ENCODE results near the gene S100A8. TPM values are rescaled to one million over a fixed set of nuclear protein-coding genes. Genes with fewer than 3 reads are reported as not detected.

The S100A8 gene
- total and polyA plus RNA-seq, 4 donors: 38.4 to 99.3 (median 41.9) TPM

- TF ChIP-seq HNF4A (conservative IDR thresholded peaks at IDR 0.05) (no peak), HNF4G (IDR thresholded peaks at IDR 0.05) (no peak), RAD21 (IDR thresholded peaks at IDR 0.05) (no peak), FOXA2 (IDR thresholded peaks at IDR 0.05) (no peak), NR2F2 (IDR thresholded peaks at IDR 0.05) (no peak), ZBTB33 (IDR thresholded peaks at IDR 0.05) (no peak), JUND (IDR thresholded peaks at IDR 0.05) (no peak), SP1 (IDR thresholded peaks at IDR 0.05) (no peak), EGR1 (IDR thresholded peaks at IDR 0.05; ENCODE audit: low read depth in 2 of 2) (no peak), GABPA (IDR thresholded peaks at IDR 0.05 in 1 of 2, conservative IDR thresholded peaks at IDR 0.05 in 1 of 2) (no peak), TAF1 (conservative IDR thresholded peaks at IDR 0.05) (no peak), RXRA (IDR thresholded peaks at IDR 0.05) (no peak)
- TF ChIP-seq, protein P1, sequence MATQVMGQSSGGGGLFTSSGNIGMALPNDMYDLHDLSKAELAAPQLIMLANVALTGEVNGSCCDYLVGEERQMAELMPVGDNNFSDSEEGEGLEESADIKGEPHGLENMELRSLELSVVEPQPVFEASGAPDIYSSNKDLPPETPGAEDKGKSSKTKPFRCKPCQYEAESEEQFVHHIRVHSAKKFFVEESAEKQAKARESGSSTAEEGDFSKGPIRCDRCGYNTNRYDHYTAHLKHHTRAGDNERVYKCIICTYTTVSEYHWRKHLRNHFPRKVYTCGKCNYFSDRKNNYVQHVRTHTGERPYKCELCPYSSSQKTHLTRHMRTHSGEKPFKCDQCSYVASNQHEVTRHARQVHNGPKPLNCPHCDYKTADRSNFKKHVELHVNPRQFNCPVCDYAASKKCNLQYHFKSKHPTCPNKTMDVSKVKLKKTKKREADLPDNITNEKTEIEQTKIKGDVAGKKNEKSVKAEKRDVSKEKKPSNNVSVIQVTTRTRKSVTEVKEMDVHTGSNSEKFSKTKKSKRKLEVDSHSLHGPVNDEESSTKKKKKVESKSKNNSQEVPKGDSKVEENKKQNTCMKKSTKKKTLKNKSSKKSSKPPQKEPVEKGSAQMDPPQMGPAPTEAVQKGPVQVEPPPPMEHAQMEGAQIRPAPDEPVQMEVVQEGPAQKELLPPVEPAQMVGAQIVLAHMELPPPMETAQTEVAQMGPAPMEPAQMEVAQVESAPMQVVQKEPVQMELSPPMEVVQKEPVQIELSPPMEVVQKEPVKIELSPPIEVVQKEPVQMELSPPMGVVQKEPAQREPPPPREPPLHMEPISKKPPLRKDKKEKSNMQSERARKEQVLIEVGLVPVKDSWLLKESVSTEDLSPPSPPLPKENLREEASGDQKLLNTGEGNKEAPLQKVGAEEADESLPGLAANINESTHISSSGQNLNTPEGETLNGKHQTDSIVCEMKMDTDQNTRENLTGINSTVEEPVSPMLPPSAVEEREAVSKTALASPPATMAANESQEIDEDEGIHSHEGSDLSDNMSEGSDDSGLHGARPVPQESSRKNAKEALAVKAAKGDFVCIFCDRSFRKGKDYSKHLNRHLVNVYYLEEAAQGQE (IDR thresholded peaks at IDR 0.05): no peak
- TF ChIP-seq, protein P2, sequence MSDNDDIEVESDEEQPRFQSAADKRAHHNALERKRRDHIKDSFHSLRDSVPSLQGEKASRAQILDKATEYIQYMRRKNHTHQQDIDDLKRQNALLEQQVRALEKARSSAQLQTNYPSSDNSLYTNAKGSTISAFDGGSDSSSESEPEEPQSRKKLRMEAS (IDR thresholded peaks at IDR 0.05): no peak
Measured at GRCh38 chr1:153430166-153430553, 39.3 kb upstream of the S100A8 start.

DNA sequence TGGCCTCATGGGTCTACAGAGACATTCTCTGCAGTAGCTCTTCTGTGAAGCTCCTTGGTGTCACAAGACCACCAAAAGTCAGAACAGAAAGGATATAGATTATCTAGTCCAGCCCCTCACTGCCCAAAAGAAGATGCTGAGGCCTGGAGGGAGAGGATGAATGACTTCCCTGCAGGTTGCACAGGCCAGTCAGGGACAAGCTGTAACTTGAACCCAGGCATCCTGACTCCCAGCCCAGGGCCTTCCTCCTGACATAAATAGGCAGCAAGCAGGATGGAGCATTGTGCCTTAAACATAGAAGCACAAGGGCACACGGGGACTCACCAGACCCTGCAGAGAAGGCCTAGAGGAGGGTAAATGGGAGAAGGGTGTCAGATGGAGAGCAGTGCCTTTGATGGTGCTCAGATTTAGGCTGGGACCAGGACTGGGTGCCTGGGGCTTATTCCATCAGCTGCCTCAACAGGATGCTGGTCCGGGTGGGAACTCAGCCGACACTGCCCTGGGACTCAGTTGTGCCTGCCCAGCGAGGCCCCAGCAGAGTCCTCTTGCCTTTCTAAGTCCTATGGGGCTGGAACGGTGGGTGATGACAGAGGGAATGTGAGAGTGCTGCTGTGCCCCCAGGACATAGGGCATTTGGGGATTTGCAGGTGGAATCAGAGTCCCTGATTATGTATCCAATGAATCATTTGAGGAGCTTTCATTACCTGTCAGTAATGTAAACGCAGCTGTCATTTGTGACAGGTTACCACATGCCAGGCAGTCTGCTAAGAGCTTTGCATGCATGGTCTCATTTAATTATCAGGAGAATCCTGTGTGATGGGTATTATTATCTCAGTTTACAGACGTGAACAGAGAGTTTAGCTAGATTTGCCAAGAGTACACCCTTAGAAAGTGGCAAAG is 38.6 kb upstream of the S100A8 start:
- no peak overlapping the region for H3K9ac ChIP-seq (ENCODE audit: low read depth in 1 of 2, low read length in 2 of 2)
- 83% methylated on average over 7 of the region's 7 CpGs for WGBS
- H3K4me1 ChIP-seq (ENCODE audit: control insufficient read depth in 4 of 4, insufficient read depth in 4 of 4, low read length in 3 of 4): no peaks in the 10 kb centered on the region
- DNase-seq (ENCODE audit: low spot score): peak; percentile 22
- H3K9me3 ChIP-seq (ENCODE audit: control insufficient read depth in 4 of 4, low read length in 3 of 4): no peaks in the 10 kb centered on the region
- H3K27ac ChIP-seq (ENCODE audit: low read depth in 1 of 2, low read length in 2 of 2): no peak overlapping the region
- H3K36me3 ChIP-seq (ENCODE audit: control insufficient read depth in 4 of 4, insufficient read depth in 3 of 4, low read depth in 1 of 4, low read length in 3 of 4): no peaks in the 10 kb centered on the region
- H3K27me3 ChIP-seq (ENCODE audit: control insufficient read depth in 4 of 4, insufficient read depth in 4 of 4, low read length in 3 of 4): peaks cover 0 to 6% (median 0%) of the 10 kb centered on the region in 4 donors
- H3K4me3 ChIP-seq (ENCODE audit: low read depth in 1 of 3, low read length in 3 of 3): no peak overlapping the region
- no peak for TF ChIP-seq NR2F2 (IDR thresholded peaks at IDR 0.05)
- no peak for TF ChIP-seq FOXA2 (IDR thresholded peaks at IDR 0.05)
- TF ChIP-seq ATF3 (IDR thresholded peaks at IDR 0.05): no peak
- no peak for TF ChIP-seq CTCF (IDR thresholded peaks at IDR 0.05; ENCODE audit: low read depth, low read length, missing input control)
- no peak for TF ChIP-seq RAD21 (IDR thresholded peaks at IDR 0.05)
- TF ChIP-seq, protein P2 (IDR thresholded peaks at IDR 0.05): no peak
- TF ChIP-seq HNF4G (IDR thresholded peaks at IDR 0.05): no peak
- no peak for TF ChIP-seq GABPA (IDR thresholded peaks at IDR 0.05 in 1 of 2, conservative IDR thresholded peaks at IDR 0.05 in 1 of 2)
- no peak for TF ChIP-seq SP1 (IDR thresholded peaks at IDR 0.05)
- TF ChIP-seq, protein P1 (IDR thresholded peaks at IDR 0.05): no peak
- no peak for TF ChIP-seq YY1 (IDR thresholded peaks at IDR 0.05)
- no peak for TF ChIP-seq JUND (IDR thresholded peaks at IDR 0.05)
- TF ChIP-seq RXRA (IDR thresholded peaks at IDR 0.05): no peak

More at GRCh38 chr1:153430166-153430553, 39.3 kb upstream of the S100A8 start:
- no peak for DNase-seq (ENCODE audit: low spot score)
- Histone ChIP-seq H3K27me3 (ENCODE audit: control insufficient read depth in 4 of 4, insufficient read depth in 4 of 4, low read length in 3 of 4) (peaks cover 0 to 6% (median 0%) of the 10 kb centered on the region in 4 donors), H3K27ac (ENCODE audit: low read depth in 1 of 2, low read length in 2 of 2) (no peak overlapping the region), H3K4me1 (ENCODE audit: control insufficient read depth in 4 of 4, insufficient read depth in 4 of 4, low read length in 3 of 4) (no peaks in the 10 kb centered on the region), H3K9me3 (ENCODE audit: control insufficient read depth in 4 of 4, low read length in 3 of 4) (no peaks in the 10 kb centered on the region), H3K36me3 (ENCODE audit: control insufficient read depth in 4 of 4, insufficient read depth in 3 of 4, low read depth in 1 of 4, low read length in 3 of 4) (no peaks in the 10 kb centered on the region), H3K4me3 (ENCODE audit: low read depth in 1 of 3, low read length in 3 of 3) (no peak overlapping the region), H3K9ac (ENCODE audit: low read depth in 1 of 2, low read length in 2 of 2) (no peak overlapping the region)
- WGBS: 62% methylated on average over 2 of the region's 2 CpGs

Measured in liver (tissue), 9 donors.